ENCODE measurements around the gene MACROD2.

Gene MACROD2

GRCh38 chr20:16078172-16078898 lies 2083.0 kb downstream of the MACROD2 start:
- DNase-seq = no peak

DNA sequence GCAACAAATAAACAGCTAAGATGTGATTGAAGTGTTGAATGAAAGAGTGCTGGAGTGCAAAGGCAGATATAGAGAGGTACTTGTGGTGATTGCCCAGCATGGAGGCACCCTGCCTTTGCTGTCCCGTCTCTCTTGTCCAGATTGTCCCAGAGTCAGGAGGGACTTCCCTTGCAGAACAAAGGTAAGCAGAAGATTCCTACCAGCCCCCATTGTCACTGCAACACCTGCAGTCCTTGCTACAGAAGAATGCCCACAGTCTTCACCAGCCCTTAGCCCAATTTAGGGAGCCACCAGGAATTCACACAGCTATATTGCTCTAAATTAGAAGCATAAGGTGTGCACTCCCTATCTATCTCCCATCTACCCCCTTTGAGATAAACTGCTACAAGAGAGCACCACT lies 2086.1 kb downstream of the MACROD2 start:
- no peak for DNase-seq

- DNase-seq = no peak
Observed at GRCh38 chr20:16082051-16082550, 2086.8 kb downstream of the MACROD2 start.

DNA sequence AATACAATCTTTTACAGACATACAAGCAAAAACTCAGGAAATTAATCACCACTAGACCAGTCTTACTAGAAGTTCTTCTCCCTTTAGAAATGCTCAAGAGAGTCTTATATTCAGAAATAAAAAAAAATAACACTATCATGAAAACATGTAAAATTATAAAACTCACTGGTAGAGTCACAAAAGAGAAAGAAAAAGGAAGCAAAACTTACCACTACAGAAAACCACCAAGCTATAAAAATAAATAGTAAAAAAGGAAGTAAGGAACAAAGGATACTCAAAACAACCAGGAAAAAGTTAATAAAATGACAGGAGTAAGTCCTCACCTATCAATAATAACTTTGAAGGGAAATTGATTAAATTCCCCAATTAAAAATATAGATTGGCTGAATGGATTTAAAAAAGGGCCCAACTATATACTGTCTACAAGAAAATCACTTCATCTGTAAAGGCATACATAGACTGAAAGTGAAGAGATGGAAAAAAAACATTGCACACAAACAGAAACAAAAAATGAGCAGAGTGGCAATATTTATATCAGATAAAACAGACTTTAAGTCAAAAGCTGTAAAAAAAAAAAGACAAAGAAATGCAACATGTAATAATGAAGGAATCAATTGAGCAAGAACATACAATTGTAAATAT lies 2088.4 kb downstream of the MACROD2 start:
- DNase-seq = no peak

DNA sequence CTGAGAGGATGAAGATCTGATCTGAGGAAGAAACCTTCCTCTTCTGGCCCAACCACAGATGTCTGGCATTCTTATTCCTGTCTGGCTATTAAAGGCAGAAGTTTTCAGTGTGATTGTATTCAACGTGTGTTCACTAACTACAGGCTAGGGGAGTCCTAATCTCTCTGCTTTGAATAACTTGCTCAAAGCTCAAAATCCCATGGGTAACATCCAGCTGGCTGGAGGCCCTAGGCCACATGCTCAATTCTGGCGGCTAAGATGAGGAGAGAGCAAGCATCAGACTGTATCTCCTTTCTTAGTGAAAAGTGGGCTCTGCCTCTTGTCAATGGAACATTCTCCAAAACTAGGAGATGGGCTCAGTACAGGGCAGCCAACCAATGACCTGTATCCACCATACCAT lies 2099.9 kb downstream of the MACROD2 start:
- DNase-seq = no peak

DNA sequence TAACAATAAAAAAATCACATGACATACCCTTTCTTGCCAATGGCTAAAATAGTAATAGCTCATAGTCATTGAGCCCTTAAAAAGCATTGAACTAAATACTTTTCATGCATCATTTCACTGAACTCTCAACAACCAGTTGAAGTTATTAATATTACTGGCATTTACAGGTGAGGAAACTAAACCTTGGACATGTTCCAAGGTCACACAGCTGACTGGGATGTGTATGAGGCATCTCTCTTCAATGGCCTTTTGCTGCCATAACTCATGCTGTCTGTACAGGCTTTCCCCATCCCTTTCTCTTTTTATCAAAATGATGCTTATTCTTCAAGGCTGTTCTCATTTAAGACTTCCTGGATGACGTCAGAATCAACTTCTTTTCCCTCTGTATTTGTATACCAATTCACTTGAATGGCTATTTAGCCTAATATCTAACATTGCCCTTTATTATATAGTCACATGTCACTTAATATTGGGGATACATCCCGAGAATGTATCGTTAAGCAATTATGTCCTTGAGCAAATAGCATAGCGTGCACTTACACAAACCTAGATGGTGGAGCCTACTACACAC lies 2101.5 kb downstream of the MACROD2 start:
- no peak for DNase-seq

GRCh38 chr20:16097788-16098187 lies 2102.5 kb downstream of the MACROD2 start:
- DNase-seq = no peak

- DNase-seq = no peak
Observed at GRCh38 chr20:16098890-16099639, 2103.7 kb downstream of the MACROD2 start.

- DNase-seq = no peak
Observed at GRCh38 chr20:16100111-16100510, 2104.8 kb downstream of the MACROD2 start.

DNA sequence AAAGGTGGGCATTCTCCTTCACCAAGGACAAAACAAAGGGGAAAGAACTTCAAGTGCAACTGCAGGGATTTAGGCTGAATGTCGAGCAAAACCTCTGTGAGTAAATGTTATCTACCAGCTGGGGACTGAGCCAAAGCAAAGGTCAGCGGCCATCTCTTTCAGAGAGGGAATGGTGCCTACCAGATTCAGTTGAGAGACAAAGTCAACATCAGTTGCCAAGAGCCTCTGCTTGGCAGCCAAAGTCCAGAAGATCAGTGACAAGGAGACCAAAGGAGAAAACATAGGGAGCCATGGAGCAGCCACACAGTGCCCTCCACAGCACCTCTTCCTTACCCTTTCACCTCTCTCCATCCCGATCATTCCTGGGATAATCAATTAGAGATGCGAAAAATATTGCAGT lies 2105.5 kb downstream of the MACROD2 start:
- no peak for DNase-seq
